GM21447 (cell line): Measurements from ENCODE around the gene RGMA.

Experiments used
- ATAC-seq: cut with Tn5 transposase; IDR thresholded peaks from one replicate; pipeline ENCODE4 v1.9.1; 2021; ENCODE audit not compliant: unreplicated experiment

The RGMA gene

DNA sequence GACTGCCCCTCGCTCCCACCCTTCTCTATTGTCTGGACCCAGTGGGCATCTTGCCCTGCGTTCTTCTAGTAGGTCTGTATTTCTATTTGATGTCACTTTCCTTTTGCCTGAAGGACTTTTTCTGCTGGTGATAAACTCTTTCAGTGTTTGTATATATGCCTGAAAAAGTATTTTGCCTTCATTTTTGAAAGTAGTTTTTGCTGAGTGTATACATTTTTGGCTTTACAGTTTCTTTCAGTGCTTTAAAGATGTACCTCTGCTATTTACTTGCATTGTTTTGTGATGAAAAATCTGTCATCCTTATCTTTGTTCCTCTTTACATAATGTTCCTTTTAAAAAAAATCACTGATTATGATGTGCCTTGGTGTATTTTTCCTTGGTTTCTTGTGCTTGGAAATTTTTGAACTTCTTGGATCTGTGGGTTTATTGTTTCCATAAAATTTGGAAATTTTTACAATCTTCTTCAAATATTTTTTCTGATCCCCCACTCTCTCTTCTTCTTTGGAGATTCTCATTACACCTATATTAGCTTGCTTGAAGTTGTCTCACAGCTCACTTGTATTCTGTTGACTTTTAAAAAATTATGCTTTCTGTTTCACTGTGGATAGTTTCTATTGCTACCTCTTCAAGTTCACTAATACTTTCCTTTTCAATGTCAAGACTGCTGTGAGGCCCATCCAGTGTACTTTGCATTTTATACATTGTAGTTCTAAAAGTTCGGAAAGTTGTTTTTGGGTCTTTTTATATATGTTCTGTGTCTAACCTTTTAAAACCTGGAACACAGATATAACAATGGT, 67.8 kb downstream of the RGMA start:
- ATAC-seq = peak; percentile 84

DNA sequence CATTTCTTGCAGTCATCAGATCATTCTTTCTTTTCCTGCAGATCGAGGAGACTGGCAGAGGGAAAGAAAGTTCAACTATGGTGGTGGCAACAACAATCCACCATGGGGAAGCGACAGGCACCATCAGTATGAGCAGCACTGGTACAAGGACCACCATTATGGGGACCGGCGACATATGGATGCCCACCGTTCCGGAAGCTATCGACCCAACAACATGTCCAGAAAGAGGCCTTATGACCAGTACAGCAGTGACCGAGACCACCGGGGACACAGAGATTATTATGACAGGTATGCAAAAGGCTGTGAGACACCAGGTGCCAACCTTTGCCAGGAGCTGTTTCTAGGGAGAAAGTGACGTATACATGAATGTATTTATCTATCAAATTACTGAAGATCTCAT, 69.0 kb downstream of the RGMA start:
- no peak for ATAC-seq

DNA sequence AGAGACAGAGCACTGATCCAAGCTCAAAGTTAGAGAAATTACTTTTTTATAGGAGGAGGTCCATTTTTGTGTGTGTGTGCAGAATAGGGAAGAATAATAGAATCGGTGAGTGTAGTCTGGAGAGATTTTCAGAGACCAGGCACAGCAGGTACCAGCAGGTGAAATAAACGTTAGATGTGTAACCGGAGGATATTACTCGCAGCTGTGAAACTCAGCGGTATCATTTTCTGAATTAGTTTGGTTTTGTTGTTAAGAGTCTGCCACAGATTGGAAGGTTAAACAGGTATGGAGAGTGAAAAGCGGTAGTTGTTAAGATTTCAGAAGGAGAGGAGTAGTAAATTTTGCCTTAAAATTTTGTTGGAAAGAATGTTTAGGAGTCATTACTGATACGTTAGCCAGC, 69.9 kb downstream of the RGMA start:
- ATAC-seq = no peak

DNA sequence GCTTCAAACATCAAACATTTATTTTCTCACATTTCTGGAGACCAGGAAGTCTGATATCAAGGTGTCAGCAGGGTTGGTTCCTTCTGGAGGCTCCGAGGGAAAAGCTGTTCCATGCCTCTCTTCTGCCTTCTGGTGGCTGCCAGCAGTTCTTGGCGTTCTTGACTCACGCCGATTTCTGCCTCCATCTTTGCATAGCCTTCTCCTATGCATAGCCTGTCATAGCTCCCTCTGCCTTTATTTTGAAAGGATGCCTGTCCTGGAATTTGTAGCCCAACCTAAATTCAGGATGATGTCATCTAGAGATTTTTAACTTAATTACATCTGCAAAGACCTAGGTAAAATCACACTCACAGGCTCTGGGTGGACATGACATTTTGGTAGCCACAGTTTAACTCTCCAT, 70.4 kb downstream of the RGMA start:
- ATAC-seq = no peak

DNA sequence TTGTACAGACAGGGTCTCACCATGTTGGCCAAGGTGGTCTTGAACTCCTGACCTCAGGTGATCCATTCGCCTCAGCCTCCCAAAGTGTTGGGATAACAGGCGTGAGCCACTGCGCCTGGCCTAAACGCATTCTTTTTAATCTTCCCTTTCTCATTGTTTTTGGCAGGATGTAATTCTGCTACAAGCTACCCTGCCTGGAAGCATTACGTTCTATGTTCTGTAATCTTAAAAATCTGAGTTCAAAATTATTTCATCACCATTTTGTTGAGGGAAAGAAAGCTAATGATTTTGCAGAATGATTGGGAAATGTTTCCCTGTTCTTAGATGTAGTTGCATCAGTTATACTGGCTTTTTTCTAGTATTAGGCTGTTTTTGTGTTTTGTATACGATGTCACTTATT, 71.5 kb downstream of the RGMA start:
- ATAC-seq = no peak

DNA sequence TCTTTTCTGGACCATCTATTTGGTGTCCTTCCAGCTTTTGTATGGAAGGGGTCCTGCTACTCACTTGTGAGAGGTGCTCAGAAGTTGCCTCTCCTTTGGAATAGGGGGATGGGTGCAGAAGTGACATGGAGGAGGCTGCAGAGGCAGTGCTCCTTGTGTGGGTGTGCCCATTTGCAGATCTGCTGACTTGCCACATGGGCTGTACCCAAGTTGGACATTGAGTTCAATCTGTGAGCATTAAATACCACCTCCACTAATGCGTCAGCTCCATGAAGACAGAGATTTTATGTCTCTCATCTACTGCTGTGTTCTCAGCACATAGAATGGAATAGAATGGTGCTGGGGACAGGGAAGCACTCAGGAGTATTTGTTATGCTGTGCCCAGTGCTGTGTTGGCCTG, 76.2 kb downstream of the RGMA start:
- no peak for ATAC-seq

DNA sequence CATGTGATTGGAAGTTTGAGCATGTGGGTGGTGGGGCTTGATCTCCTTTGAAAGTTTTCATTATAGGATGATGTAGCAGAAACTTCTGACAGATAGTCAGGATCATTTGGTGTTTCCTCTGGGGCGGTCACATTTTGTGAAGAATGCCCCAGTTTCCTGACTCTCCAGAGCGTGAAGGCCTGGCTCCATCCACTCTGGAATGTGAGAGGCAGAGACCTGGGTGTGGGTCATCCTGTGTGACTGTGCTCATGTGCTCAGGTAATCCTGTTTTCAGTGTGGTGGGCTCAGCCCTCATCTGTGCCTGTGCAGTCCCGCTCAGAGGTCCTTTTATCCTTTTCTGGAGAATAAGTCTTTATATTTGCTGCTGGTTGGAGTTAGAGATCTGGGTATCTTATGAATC, 81.0 kb downstream of the RGMA start:
- no peak for ATAC-seq

DNA sequence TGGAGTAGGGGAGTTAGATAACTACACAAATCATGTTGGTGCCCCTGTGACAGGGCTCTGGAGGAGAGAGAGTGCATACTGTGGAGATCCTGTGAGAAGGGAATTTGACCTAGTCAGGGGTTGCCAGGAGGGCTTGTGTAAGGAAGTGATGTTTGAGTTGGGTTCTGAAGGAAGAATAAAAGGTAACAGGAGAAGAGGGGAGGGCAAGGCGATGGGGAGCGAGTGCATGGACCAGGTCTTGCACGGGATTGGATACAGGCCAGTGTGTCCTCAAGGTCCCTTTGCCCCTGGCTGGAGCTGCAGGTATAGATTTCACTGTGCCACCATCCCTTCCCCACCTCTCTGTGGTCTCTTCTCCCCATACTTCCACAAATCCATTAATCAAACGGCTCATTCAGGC, 83.9 kb downstream of the RGMA start:
- ATAC-seq = no peak

DNA sequence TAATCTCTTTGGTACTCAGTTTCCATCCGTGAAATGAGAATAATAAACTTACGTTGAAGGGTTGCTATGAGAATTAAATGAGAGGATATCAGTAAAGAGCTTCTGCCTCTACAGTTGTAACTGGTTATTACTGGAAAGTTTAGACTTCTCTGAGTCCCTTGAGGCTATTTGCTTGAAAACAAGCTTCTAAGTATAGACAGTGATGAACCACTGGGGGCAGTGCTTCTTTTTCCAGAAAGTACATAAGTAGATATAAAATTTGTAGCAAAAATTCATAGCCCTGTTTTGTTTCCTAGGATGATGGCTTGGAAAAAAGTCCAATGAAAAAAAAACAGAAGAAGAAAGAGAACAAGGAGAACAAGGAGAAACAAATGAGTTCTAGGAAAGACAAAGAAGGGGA, 87.1 kb downstream of the RGMA start:
- no peak for ATAC-seq

DNA sequence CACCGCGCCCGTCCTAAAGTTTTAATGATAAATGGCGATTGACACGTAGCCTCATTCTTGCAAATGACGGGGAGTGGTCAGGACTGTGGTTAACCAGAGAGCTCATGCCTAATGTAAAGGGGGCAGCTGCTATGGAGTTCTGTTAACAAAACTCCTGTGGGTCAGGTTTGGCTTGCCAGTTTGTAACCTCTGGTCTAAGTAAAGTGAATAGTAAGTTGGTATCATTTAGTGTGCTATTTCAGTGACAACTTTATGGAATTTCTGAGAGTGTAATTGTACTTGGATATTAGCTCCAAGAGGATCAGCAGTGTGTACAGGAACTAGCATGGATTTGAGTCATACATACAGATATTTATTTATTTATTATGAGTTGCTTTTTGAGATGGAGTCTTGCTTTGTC, 87.9 kb downstream of the RGMA start:
- ATAC-seq = no peak

DNA sequence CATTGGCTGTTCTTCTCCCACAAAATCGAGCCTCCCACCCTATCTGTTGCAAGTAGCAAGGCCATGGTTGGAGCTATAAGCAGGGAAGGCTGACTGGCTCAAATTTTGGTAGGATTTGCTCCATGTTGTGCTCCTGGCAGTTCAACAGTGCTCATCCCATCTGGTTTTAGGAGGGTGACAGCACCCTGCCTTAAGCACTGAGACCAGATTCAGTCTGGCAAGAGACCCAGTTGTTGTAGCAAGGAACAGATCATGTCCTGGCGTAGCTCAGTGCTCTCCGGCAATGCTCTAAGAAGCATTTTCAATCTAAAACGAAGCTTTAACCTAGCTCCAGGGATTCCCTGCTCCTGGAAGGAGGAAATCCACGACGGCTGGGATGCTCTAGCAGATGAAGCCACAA, 91.2 kb downstream of the RGMA start:
- no peak for ATAC-seq

DNA sequence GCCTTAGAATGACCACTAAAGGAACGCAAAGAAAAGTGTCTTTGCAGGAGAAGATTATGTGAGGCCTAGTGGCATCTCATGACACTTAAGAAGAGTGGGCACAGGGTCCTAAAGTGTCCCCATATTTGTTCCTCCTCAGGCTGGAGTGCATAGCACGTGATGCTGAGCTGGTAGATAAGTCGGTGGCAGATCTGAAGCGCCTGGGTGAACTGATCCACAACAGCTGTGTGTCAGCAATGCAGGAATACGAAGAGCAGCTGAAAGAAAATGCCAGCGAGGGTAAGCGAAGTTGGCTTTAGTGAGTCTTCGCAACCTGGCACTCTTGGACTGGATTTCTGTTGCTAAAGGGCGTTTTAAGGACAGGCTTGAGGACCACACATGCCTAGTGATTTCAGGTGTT, 96.3 kb downstream of the RGMA start:
- no peak for ATAC-seq

DNA sequence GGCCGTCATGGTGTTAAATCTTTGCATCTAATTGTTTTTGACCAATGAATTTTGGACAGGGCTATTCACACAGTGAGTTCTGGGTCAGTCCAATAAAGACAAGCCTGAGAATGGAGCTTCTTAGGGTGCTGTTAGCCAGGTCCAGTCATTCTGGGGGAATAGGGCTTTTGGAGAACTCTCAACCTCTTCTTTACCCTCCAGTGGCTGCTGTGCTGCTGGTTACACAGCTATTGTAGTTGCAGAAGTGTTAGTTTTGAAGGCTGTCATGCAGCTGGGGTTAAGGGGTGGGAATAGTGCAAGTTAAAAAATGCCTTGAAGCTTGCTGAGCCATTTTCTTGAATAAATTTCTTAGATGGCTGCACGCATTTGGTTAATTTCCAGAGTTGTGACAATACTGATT, 99.0 kb downstream of the RGMA start:
- ATAC-seq = no peak

DNA sequence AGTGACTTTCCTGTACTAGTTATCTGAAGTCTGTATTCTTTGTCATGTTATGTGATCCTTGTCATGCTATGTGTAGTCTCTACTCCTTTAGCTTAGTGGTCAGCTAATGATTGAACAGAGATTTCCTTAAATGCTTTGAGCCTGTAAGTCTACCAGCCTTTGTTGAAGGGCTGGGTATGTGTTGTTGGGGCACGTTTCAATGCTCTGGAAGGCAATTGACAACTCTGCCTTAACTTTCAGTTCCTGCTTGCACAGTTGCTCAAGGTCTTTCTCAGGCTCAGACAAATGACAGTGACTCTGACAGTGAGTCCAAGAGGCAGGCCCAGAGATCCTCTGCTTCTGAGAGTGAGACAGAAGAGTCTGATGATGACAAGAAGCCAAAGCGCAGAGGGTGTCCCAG, 99.5 kb downstream of the RGMA start:
- peak; percentile 80 for ATAC-seq
